ENCODE data around the gene FAM111A.
A peak's percentile ranks its signal among the peaks of the same experiment; 100 is the strongest.
"Not testable (repeated sequence)": the region's sequence is repeated elsewhere in the genome, so short reads cannot be mapped to it uniquely, and the experiment has no call there.

The FAM111A gene

DNA sequence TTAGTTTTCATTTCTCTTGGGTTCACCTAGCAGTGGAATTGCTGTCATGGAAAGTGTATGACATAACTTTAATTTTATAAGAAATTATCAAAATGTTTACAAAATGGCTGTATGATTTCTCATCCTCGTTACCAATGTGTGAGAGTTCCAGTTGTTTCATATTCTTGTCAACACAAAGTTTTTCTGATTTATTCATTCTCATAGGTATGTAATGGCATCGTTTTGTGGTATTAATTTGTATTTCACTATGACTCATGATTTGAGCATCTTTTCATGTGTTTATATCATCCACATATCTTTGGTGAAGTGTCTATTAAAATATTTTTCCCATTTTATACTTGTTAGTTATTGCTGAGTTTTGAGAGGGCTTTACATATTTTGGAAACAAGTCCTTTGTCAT lies 30.2 kb upstream of the FAM111A start:
- TF ChIP-seq Cebpa-rat (IDR thresholded peaks at IDR 0.05): no peak
- no peak overlapping the region for H3K4me3 ChIP-seq
- no peak overlapping the region for H3K9ac ChIP-seq
- no peaks in the 10 kb centered on the region for H4K20me1 ChIP-seq
- peaks cover 36% of the 10 kb centered on the region for H3K4me1 ChIP-seq
- H3K27ac ChIP-seq: no peak overlapping the region
- no peak overlapping the region for H3K4me2 ChIP-seq
- no peaks in the 10 kb centered on the region for H3K27me3 ChIP-seq
- H3K36me3 ChIP-seq: peaks cover 77% of the 10 kb centered on the region
- peaks cover 44% of the 10 kb centered on the region for H3K9me3 ChIP-seq

DNA sequence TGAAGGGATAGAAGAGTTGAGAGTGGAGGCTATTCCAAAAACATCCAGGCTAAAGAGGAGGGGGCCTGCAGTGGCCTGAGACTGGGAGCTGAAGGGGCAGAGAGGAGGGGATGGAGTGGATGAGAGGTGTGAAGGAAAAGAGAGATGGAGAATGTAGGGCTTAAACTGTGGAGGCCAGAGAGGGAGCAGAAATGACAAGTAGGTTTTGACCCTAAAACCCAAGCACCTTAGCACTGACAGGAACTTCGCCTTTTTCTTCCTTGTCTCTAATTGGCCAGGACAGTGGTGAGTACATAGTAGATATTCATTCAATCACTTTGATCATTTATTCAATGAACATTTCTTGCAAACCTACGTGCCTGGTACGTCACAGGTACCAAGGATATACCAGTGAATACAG lies 28.3 kb upstream of the FAM111A start:
- Histone ChIP-seq H3K36me3 (peaks cover 94% of the 10 kb centered on the region), H3K27me3 (no peaks in the 10 kb centered on the region), H3K9ac (no peak overlapping the region), H3K4me1 (peaks cover 17% of the 10 kb centered on the region), H3K4me3 (no peak overlapping the region), H4K20me1 (no peaks in the 10 kb centered on the region), H3K9me3 (peaks cover 63% of the 10 kb centered on the region), H3K4me2 (no peak overlapping the region), H3K27ac (no peak overlapping the region)
- no peak for TF ChIP-seq Cebpa-rat (IDR thresholded peaks at IDR 0.05)

- Histone ChIP-seq H3K4me2 (no peak overlapping the region), H3K36me3 (peaks cover 94% of the 10 kb centered on the region), H3K4me3 (no peak overlapping the region), H3K27ac (no peak overlapping the region), H3K9ac (no peak overlapping the region), H3K4me1 (peaks cover 5% of the 10 kb centered on the region; the same call in 1 of the 2 replicates), H3K9me3 (peaks cover 70% of the 10 kb centered on the region), H3K27me3 (no peaks in the 10 kb centered on the region), H4K20me1 (no peaks in the 10 kb centered on the region)
- TF ChIP-seq Cebpa-rat (IDR thresholded peaks at IDR 0.05): no peak
These were observed 27.1 kb upstream of the FAM111A start for GRCh38 chr11:59115553-59115952.

GRCh38 chr11:59117774-59118173 lies 24.9 kb upstream of the FAM111A start:
- peaks cover 89% of the 10 kb centered on the region for H3K9me3 ChIP-seq
- H3K4me3 ChIP-seq: peak overlapping the region; percentile 34
- no peak overlapping the region for H3K9ac ChIP-seq
- H4K20me1 ChIP-seq: no peaks in the 10 kb centered on the region
- H3K27me3 ChIP-seq: no peaks in the 10 kb centered on the region
- peaks cover 92% of the 10 kb centered on the region for H3K36me3 ChIP-seq
- H3K4me1 ChIP-seq: no peaks in the 10 kb centered on the region
- no peak overlapping the region for H3K4me2 ChIP-seq
- TF ChIP-seq Cebpa-rat (IDR thresholded peaks at IDR 0.05): no peak
- no peak overlapping the region for H3K27ac ChIP-seq

GRCh38 chr11:59119826-59120225 lies 22.8 kb upstream of the FAM111A start:
- peaks cover 92% of the 10 kb centered on the region for H3K36me3 ChIP-seq
- no peak for TF ChIP-seq Cebpa-rat (IDR thresholded peaks at IDR 0.05)
- no peak overlapping the region for H3K4me3 ChIP-seq
- H3K27ac ChIP-seq: no peak overlapping the region
- no peak overlapping the region for H3K4me2 ChIP-seq
- H3K4me1 ChIP-seq: no peaks in the 10 kb centered on the region
- peaks cover 89% of the 10 kb centered on the region for H3K9me3 ChIP-seq
- H3K27me3 ChIP-seq: no peaks in the 10 kb centered on the region
- H4K20me1 ChIP-seq: no peaks in the 10 kb centered on the region
- H3K9ac ChIP-seq: no peak overlapping the region

DNA sequence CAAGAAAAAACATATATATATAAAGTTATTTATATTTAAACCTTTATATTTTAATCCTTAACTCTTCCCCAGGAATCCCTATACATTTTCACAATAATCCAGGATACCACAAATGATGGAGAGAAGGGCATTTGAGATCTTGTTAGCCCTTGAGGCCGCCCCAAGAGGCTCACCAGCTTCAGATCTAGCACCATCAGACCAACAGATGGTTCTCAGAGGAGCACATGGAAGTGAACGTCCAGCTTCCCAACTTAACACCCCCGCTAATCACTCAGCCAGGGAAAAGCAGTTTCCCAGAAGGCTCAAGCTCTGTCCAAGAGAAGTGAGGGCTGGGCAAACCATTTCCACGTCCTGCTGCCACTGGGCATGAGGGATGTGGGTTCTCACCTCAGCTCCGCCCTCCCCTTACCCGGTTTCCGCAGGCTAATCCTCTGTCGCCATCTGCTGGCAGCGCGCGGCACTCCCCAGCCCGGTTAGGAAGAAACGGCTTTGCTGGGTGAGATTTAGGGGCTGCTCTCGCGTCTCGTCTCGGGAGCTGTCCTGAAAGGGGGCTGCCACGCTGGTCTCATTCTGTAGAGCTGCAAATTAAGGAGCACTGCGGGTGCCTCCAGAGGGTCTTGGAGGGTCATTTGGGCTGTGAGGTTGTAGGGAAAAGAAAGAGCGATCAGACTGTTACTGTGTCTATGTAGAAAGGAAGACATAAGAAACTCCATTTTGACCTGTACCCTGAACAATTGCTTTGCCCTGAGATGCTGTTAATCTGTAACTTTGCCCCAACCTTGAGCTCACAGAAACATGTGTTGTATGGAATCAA lies 6.8 kb upstream of the FAM111A start:
- Histone ChIP-seq H3K27ac (peak overlapping the region; percentile 30; the same call in 1 of the 2 replicates), H4K20me1 (no peaks in the 10 kb centered on the region), H3K4me3 (no peak overlapping the region), H3K27me3 (no peaks in the 10 kb centered on the region), H3K4me1 (peaks cover 13% of the 10 kb centered on the region; the same call in 1 of the 2 replicates), H3K9me3 (peaks cover 26% of the 10 kb centered on the region), H3K4me2 (peak overlapping the region; percentile 65), H3K36me3 (peaks cover 49% of the 10 kb centered on the region), H3K9ac (peak overlapping the region; percentile 70)
- TF ChIP-seq Cebpa-rat (IDR thresholded peaks at IDR 0.05): no peak

- Histone ChIP-seq H3K4me2 (peak overlapping the region; percentile 65; the same call in 1 of the 2 replicates), H3K36me3 (peaks cover 42% of the 10 kb centered on the region)
These were observed 6.1 kb upstream of the FAM111A start for GRCh38 chr11:59136551-59136950.

GRCh38 chr11:59137190-59137589 lies 5.5 kb upstream of the FAM111A start:
- H4K20me1 ChIP-seq: no peaks in the 10 kb centered on the region
- H3K27me3 ChIP-seq: no peaks in the 10 kb centered on the region
- H3K36me3 ChIP-seq: peaks cover 36% of the 10 kb centered on the region
- H3K4me3 ChIP-seq: no peak overlapping the region
- no peak overlapping the region for H3K9ac ChIP-seq
- H3K4me1 ChIP-seq: peaks cover 25% of the 10 kb centered on the region
- TF ChIP-seq Cebpa-rat (IDR thresholded peaks at IDR 0.05): no peak
- H3K9me3 ChIP-seq: peaks cover 12% of the 10 kb centered on the region
- H3K4me2 ChIP-seq: no peak overlapping the region
- no peak overlapping the region for H3K27ac ChIP-seq

More at GRCh38 chr11:59136551-59136950, 6.1 kb upstream of the FAM111A start:
- H3K9me3 ChIP-seq: peaks cover 19% of the 10 kb centered on the region
- not testable (repeated sequence) for H3K27ac ChIP-seq, H3K27me3 ChIP-seq, H3K4me3 ChIP-seq, H4K20me1 ChIP-seq
- peak overlapping the region; percentile 70; the same call in 1 of the 2 replicates for H3K9ac ChIP-seq
- H3K4me1 ChIP-seq: peaks cover 20% of the 10 kb centered on the region

GRCh38 chr11:59138643-59139042 lies 4.0 kb upstream of the FAM111A start:
- no peaks in the 10 kb centered on the region for H4K20me1 ChIP-seq
- H3K4me3 ChIP-seq: no peak overlapping the region
- no peaks in the 10 kb centered on the region for H3K27me3 ChIP-seq
- H3K27ac ChIP-seq: no peak overlapping the region
- no peak overlapping the region for H3K9ac ChIP-seq
- no peaks in the 10 kb centered on the region for H3K9me3 ChIP-seq
- H3K4me1 ChIP-seq: peaks cover 32% of the 10 kb centered on the region
- peaks cover 21% of the 10 kb centered on the region; the same call in 1 of the 2 replicates for H3K36me3 ChIP-seq
- TF ChIP-seq Cebpa-rat (IDR thresholded peaks at IDR 0.05): no peak
- H3K4me2 ChIP-seq: no peak overlapping the region

GRCh38 chr11:59141191-59141590 lies 1.5 kb upstream of the FAM111A start:
- Histone ChIP-seq H3K4me2 (peak overlapping the region; percentile 95), H3K9me3 (no peaks in the 10 kb centered on the region), H3K27me3 (no peaks in the 10 kb centered on the region), H3K4me1 (peaks cover 47% of the 10 kb centered on the region), H3K9ac (0 out of 2 replicates have a peak overlapping the region, but pooled peaks have one; percentile 87), H3K4me3 (no peak overlapping the region; the same call in 1 of the 2 replicates), H3K36me3 (0 out of 2 replicates have a peak, but pooled peaks cover 8% of the 10 kb centered on the region), H3K27ac (no peak overlapping the region), H4K20me1 (peaks cover 5% of the 10 kb centered on the region; the same call in 1 of the 2 replicates)
- no peak for TF ChIP-seq Cebpa-rat (IDR thresholded peaks at IDR 0.05)

All from BLaER1 (cell line).